SK-N-SH treated with all-trans-retinoic acid at 6 μM for 48 hours (cell line): Measurements from ENCODE around the gene GRIFIN.

Experiments used
- ARNTL ChIP-seq: fragments of 450-650 bp; formaldehyde crosslinking; IDR thresholded peaks from 2 replicates; pipeline ENCODE4 v1.5.0; 2020; ENCODE audit warnings: low read depth, mild to moderate bottlenecking, moderate library complexity, borderline replicate concordance
- PATZ1 ChIP-seq: fragments of 250-450 bp; sonication (Bioruptor Pico); IDR thresholded peaks from 2 replicates; pipeline ENCODE4 v1.8.0; 2020; ENCODE audit warnings: mild to moderate bottlenecking, moderate library complexity, borderline replicate concordance
- RARB ChIP-seq: fragments of 250-450 bp; sonication (Bioruptor Pico); IDR thresholded peaks from 2 replicates; pipeline ENCODE4 v1.8.0; 2021; ENCODE audit warnings: mild to moderate bottlenecking, moderate library complexity
- TOX ChIP-seq: fragments of 250-450 bp; sonication (Bioruptor Pico); IDR thresholded peaks from 2 replicates; pipeline ENCODE4 v1.8.0; 2021; ENCODE audit warnings: mild to moderate bottlenecking, moderate library complexity, borderline replicate concordance
- ZC3H10 ChIP-seq: fragments of 250-450 bp; sonication (Bioruptor Pico); IDR thresholded peaks from 2 replicates; pipeline ENCODE4 v1.5.1; 2021; ENCODE audit warnings: mild to moderate bottlenecking, moderate library complexity
- ZFP3 ChIP-seq: fragments of 250-450 bp; sonication (Bioruptor Pico); IDR thresholded peaks from 2 replicates; pipeline ENCODE4 v1.5.0; 2020; ENCODE audit warnings: mild to moderate bottlenecking, moderate library complexity
- ZFP30 ChIP-seq: fragments of 450-650 bp; formaldehyde crosslinking; IDR thresholded peaks from 2 replicates; pipeline ENCODE4 v1.5.0; 2022; ENCODE audit warnings: mild to moderate bottlenecking, moderate library complexity
- ZNF565 ChIP-seq: fragments of 450-650 bp; formaldehyde crosslinking; conservative IDR thresholded peaks from 2 replicates; pipeline ENCODE4 v1.5.0; 2020; ENCODE audit warnings: low read depth, mild to moderate bottlenecking, moderate library complexity
- ZNF70 ChIP-seq: fragments of 450-650 bp; formaldehyde crosslinking; IDR thresholded peaks from 2 replicates; pipeline ENCODE4 v1.5.0; 2020; ENCODE audit warnings: mild to moderate bottlenecking, moderate library complexity
- TF ChIP-seq, protein P1 (sequence below): fragments of 250-450 bp; sonication (Bioruptor Pico); IDR thresholded peaks from 2 replicates; pipeline ENCODE4 v1.5.1; 2020; ENCODE audit warnings: low read depth, mild to moderate bottlenecking, moderate library complexity

- no peak for TF ChIP-seq ZFP30 (CRISPR knock-in tag)
- no peak for TF ChIP-seq TOX (CRISPR knock-in tag)
- no peak for TF ChIP-seq ZNF565
- TF ChIP-seq ARNTL (CRISPR knock-in tag) = no peak
- TF ChIP-seq PATZ1 (CRISPR knock-in tag) = no peak
- no peak for TF ChIP-seq ZFP3 (CRISPR knock-in tag)
- TF ChIP-seq RARB = no peak
- no peak for TF ChIP-seq ZC3H10 (CRISPR knock-in tag)
- TF ChIP-seq, protein P1, sequence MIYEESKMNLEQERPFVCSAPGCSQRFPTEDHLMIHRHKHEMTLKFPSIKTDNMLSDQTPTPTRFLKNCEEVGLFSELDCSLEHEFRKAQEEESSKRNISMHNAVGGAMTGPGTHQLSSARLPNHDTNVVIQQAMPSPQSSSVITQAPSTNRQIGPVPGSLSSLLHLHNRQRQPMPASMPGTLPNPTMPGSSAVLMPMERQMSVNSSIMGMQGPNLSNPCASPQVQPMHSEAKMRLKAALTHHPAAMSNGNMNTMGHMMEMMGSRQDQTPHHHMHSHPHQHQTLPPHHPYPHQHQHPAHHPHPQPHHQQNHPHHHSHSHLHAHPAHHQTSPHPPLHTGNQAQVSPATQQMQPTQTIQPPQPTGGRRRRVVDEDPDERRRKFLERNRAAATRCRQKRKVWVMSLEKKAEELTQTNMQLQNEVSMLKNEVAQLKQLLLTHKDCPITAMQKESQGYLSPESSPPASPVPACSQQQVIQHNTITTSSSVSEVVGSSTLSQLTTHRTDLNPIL (CRISPR knock-in tag) = no peak
- no peak for TF ChIP-seq ZNF70 (CRISPR knock-in tag)
Measured at GRCh38 chr7:2501947-2502646, 25.9 kb upstream of the GRIFIN start.
